ENCODE measurements around the gene NRXN3. TPM values are rescaled to one million over a fixed set of nuclear protein-coding genes. Genes with fewer than 3 reads are reported as not detected.
A peak's percentile ranks its signal among the peaks of the same experiment; 100 is the strongest.

NRXN3 gene
- total RNA-seq, 1 donor from 2014 or later = 38.1 TPM

- intact Hi-C loops (cut with DNase I) = no loop called here
- DNase-seq (ENCODE audit: low spot score) (no peak), ATAC-seq (no peak)
Measured at GRCh38 chr14:78721756-78722480, 551.7 kb downstream of the NRXN3 start.

DNA sequence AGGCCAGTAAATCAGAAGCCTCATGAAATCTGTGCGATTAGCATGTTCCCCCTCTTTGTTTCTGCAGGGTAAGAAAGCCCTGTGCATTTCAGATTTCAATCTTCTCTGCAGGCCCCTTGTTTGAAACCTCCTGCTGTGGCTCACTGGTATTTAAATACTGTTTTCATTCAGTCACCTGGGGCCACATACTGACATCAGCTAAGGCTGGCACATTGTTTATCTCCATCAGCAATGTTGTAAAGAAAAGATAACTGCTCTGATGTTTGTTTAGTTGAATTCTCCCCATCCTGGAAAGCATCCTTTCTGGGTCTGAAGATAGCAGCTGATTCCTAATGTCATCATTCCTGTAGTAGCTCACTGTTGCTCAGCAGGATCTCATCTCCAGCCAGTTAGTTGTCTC, 554.9 kb downstream of the NRXN3 start:
- intact Hi-C loops (cut with DNase I) = no loop called here
- no peak for DNase-seq (ENCODE audit: low spot score)
- no peak for ATAC-seq

GRCh38 chr14:78737116-78737515, 566.9 kb downstream of the NRXN3 start:
- DNase-seq (ENCODE audit: low spot score) = no peak
- no peak for ATAC-seq
- intact Hi-C loops (cut with DNase I) = no loop called here

DNA sequence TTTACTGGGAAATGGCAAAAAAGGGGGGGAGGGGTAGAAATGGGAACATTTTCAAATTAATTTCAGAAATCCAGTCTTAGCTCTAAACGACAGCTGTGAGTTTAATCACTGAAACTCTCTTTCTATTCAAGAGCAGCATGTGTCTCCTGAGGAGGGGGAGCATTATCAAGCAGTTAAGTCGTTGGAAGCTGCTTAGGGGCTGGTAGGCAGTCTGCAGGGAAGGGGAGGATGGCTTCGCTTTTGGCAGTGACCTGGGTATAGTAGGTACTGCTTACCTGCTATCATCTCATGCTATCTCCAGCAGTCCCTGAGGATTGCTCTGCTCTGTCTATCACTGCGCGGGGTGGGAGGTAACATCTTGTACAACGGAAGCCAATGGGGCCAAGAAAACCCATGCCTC, 567.4 kb downstream of the NRXN3 start:
- ATAC-seq (no peak), DNase-seq (ENCODE audit: low spot score) (no peak)
- intact Hi-C loops (cut with DNase I) = no loop called here

DNA sequence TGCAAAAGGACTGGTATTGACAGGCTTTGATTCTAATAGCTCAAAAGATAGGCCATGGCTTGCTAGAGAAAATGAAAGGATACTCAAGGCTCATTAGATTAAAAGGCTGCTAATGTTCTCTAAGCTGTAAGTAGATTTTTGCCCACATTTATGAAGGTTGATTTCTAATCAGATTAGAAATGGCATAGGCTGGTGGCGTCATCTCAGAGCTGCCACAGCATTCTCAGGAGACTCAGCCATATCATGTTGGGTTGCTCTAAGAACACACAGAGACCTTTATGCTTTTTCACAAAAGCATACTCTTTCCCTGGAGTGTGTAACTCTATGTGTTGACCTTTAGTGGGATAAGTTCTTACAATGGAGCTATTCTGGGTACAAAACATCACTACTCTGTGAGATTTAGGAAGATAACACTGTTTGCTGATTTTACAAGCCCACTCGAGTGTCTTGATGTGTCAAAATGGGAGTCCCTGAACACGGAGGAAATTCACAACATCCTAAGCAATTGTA, 576.0 kb downstream of the NRXN3 start:
- ATAC-seq (no peak), DNase-seq (ENCODE audit: low spot score) (no peak)

GRCh38 chr14:78747813-78748212, 577.6 kb downstream of the NRXN3 start:
- intact Hi-C loops (cut with DNase I) = no loop called here

More for the DNA sequence above, 576.0 kb downstream of the NRXN3 start:
- intact Hi-C loops (cut with DNase I) = no loop called here

GRCh38 chr14:78752518-78753188, 582.5 kb downstream of the NRXN3 start:
- no peak for ATAC-seq
- intact Hi-C loops (cut with DNase I) = no loop called here
- no peak for DNase-seq (ENCODE audit: low spot score)

More at GRCh38 chr14:78747813-78748212, 577.6 kb downstream of the NRXN3 start:
- DNase-seq (ENCODE audit: low spot score) (no peak), ATAC-seq (no peak)

DNA sequence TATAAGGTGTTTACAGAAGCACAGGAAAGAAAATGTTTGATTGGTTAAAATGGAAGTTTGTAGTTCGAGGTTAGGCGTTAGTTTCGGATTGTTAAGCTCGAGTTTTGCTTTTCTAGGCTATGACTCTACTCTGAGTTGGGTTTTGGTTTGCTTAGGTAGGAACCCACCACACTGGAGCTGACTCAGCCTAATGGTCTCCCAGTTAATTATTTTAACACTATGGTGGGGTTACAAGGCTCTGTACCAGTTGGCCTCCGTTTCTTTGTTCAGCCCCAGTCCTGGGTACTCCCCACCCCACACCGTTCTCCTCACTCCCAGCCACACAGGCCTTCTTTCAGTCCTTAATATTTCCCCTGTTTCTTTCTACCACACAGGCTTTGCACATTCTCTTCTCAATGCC, 583.9 kb downstream of the NRXN3 start:
- DNase-seq (ENCODE audit: low spot score) (no peak), ATAC-seq (no peak)
- intact Hi-C loops (cut with DNase I) = no loop called here

DNA sequence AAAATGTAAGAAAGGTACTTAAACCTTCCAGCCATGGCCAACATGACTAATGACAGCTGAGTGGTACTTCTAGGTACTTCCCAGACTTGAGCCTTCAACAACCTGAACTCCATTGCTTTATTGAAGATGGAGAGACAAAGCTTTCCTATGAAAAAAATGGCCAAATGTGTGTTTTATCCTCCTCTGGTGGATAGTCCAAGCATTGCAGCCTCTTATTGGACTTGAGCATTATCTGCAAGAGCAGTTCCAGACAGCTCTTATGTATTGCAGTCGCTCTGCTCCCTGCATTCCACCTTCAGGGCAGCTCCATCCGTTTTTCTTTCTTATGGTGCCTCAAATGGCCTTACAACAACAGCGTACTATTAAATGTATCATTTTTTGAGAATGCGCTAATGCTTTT, 588.2 kb downstream of the NRXN3 start:
- no peak for ATAC-seq
- intact Hi-C loops (cut with DNase I) = no loop called here

GRCh38 chr14:78762331-78762730, 592.2 kb downstream of the NRXN3 start:
- ATAC-seq (no peak), DNase-seq (ENCODE audit: low spot score) (no peak)
- intact Hi-C loops (cut with DNase I) = no loop called here

More for the DNA sequence above, 588.2 kb downstream of the NRXN3 start:
- no peak for DNase-seq (ENCODE audit: low spot score)

DNA sequence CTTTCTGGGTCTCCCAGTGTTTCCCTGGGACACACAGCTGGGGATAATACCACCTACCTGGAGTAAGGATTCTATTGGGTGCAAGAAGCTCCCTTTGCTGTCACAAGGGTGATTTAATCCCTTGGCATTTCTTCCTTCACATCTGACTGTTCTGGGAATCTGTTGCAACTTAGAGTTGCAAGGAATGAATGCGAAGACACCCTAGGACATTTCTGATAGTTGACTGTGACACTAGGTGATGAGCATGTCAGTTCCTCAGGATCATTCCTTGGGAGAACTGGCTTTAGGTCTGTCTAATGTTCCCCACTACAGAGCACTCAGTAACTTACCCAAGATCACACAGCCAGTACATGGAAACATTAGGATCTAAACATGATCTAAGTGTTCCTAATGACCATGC, 593.6 kb downstream of the NRXN3 start:
- DNase-seq (ENCODE audit: low spot score) (no peak), ATAC-seq (no peak)
- intact Hi-C loops (cut with DNase I) = no loop called here

DNA sequence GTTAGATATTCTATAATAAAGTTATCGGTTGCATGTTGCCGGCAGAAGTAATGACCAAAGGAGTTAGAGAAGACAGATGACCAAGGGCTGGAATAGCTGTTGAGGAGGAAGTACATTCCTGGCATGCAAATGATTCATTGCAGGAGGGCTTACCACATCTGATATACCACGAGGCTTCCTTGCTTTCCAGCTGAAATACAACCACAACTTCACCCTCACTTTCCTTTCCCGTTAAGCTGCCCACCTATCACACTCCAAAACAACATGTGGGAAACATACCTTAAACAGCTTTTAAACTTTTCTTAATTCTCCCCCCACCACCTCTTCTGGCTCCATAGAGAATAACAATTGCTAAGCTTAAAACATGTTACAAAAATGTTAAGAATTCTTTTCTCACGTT, 594.1 kb downstream of the NRXN3 start:
- ATAC-seq (no peak), DNase-seq (ENCODE audit: low spot score) (no peak)
- intact Hi-C loops (cut with DNase I) = no loop called here

GRCh38 chr14:78764645-78765044, 594.5 kb downstream of the NRXN3 start:
- ATAC-seq (no peak), DNase-seq (ENCODE audit: low spot score) (no peak)
- intact Hi-C loops (cut with DNase I) = no loop called here

DNA sequence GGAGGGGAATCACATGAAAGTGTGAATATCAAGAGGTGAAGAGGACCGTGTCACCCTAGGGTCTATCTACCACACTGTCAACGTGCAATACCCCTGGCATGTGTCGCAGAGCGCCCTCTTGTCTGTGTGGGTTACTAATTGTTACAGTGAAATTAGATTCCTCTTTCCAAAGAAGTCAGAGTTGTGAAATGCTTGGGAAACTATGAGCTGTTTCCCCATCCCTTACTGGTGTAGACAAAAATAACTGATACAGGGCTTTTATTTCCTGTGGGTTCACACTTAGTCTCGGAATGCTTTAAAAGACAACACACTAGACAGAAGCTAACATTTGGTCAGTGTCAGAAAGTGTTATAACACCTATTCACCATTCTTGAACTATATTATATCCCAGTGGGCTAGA, 597.3 kb downstream of the NRXN3 start:
- DNase-seq (ENCODE audit: low spot score) = no peak
- intact Hi-C loops (cut with DNase I) = no loop called here
- no peak for ATAC-seq

DNA sequence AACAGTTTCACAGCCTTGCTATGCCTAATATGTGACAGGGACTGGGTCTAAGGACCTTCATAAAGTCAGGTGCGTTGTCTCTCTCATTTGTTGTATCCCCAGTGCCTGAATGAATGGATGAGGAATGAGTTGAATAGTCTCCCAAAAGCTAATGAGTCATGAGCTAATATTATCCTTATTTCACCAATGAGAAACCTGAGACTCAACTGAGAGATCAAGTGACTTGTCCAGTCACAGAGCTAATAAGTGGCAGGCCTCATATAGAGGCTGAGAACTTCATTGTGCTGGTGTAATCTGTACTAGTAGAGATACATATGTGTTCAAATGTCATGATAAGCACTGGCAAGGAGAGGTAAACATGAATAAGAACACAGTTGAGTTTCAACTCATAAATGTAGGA, 612.4 kb downstream of the NRXN3 start:
- intact Hi-C loops (cut with DNase I) = no loop called here
- DNase-seq (ENCODE audit: low spot score) = no peak

DNA sequence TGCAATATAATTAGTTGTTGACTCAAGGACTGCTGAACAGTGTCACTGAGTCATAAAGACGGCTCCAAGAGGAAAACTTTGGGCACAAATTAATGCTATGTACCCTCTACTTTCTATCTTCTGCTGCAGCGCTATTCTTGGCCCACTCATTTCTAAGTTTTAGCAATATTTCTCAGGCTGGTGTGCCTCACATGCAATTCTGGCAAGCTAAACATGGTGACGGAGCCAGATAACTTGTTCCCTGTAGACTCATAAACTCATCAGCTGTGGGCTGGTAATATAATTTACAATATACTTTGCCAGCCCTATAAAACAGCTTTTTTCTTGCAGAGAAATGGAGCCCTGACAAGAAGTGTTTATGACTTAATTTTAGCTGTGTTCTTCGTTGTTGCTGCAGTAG, 615.1 kb downstream of the NRXN3 start:
- peak; percentile 10 for ATAC-seq
- no peak for DNase-seq (ENCODE audit: low spot score)
- intact Hi-C loops (cut with DNase I) = no loop called here

More for the DNA sequence above, 612.4 kb downstream of the NRXN3 start:
- no peak for ATAC-seq

DNA sequence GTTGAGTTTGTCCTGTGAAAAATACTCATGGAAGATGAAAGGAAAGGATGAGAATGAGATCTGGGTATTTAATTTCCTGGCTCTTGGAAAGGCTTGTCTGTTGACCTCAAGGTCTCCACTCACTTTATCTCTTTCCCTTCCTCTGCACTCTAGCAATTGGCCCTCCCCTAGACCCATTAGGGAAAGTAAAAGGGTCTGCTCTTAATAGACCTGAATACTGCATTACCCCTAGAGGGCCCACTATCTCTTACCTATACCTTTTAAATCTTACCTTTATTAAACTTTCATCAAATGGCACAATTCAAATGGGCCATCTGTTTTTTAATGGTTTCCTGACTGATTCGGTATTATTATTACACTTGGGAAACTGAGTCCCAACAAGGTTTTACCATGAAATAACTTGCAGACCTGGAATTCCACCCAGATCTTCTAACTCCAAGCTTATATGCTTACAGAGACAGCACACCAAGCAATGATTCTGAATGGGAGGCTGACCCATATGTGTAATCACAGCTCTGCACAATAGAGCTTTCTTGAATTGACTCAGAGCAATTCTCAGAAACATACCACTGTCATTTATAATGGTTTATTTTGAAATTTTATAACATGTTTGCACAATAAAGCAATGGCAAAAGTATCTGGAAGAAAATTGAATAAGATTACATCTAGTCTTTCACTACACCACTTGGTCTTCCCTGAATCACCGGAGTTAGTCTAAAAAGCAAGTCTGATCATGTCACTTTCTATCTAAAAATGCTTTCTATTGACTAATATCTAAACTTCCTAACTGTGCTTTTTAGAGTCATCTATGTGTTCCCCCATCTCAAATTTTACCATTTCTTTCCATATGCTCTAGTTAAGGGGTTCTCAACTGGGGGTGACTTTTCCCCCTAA, 618.5 kb downstream of the NRXN3 start:
- DNase-seq (ENCODE audit: low spot score) (no peak), ATAC-seq (no peak)
- intact Hi-C loops (cut with DNase I) = no loop called here

DNA sequence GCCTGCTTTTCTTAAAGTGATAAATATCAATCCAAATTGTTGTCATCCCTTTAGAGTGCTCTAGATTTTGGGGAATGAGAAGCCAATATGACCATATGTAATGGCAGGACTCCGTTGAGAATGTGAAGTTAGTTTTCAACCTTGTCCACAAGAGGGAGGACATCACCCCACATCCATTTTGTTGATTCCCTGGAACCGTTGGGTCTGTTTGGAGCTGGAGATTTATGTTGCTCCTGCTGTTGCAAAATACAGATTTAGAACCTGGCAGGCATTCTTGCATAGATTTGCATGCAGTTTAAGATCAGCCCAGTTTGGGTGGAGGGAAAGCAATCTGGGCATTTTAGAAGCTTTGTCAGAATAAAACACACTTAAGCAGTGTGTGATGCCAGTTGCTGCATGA, 620.1 kb downstream of the NRXN3 start:
- ATAC-seq = no peak

DNA sequence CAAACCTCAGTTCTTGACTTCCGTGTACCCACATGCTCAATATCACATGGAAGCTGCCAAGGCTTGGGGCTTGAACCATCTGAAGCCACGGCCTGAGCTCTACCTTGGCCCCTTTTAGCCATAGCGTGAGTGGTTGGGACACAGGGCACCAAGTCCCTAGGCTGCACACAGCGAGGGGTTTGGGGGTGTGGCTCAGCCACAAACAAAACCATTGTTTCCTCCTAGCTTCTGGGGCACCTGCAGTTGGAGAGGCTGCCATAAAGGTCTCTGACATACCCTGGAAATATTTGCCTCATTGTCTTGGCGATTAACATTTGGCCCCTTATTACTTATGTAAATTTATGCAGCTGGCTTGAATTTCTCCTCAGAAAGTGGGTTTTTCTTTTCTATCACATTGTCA, 628.6 kb downstream of the NRXN3 start:
- ATAC-seq (no peak), DNase-seq (ENCODE audit: low spot score) (no peak)
- intact Hi-C loops (cut with DNase I) = no loop called here

More for the DNA sequence above, 620.1 kb downstream of the NRXN3 start:
- DNase-seq (ENCODE audit: low spot score) = no peak
- intact Hi-C loops (cut with DNase I) = no loop called here

- DNase-seq (ENCODE audit: low spot score) (no peak), ATAC-seq (no peak)
- intact Hi-C loops (cut with DNase I) = no loop called here
Measured at GRCh38 chr14:78805570-78805969, 635.4 kb downstream of the NRXN3 start.

All from sciatic nerve (tissue), 2 donors.